Measurements from ENCODE around the gene NLRP10. TPM values are rescaled to one million over a fixed set of nuclear protein-coding genes. Genes with fewer than 3 reads are reported as not detected.

The NLRP10 gene
- total RNA-seq, 1 donor from 2014 or later, result not detected

DNA sequence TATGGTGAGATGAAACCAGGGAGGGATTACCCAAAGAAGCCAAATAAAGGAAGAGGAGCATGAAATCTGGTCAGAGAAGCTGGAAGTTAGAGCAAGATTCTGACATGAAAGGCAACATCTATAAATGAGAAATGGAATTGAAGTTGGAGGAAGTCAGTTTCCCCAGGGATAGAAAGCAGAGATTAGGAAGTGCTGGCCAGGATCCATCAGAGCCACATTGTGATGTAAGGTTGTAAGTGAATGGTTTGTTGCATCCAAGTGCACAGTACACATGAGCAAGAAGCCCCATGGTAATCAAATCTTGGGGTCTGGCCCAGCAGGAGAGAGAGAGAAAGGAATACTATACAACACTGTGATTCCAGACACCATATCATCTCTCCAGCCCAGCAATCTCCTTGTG, 6.6 kb upstream of the NLRP10 start:
- Histone ChIP-seq H3K36me3 (ENCODE audit: control insufficient read depth, insufficient read depth, low read length) (no peaks in the 10 kb centered on the region), H3K27me3 (ENCODE audit: control insufficient read depth, insufficient read depth, low read length) (no peaks in the 10 kb centered on the region), H3K4me3 (ENCODE audit: low read depth, low read length) (no peak overlapping the region)
- no peak for DNase-seq (ENCODE audit: low read depth)
- TF ChIP-seq, protein P1, sequence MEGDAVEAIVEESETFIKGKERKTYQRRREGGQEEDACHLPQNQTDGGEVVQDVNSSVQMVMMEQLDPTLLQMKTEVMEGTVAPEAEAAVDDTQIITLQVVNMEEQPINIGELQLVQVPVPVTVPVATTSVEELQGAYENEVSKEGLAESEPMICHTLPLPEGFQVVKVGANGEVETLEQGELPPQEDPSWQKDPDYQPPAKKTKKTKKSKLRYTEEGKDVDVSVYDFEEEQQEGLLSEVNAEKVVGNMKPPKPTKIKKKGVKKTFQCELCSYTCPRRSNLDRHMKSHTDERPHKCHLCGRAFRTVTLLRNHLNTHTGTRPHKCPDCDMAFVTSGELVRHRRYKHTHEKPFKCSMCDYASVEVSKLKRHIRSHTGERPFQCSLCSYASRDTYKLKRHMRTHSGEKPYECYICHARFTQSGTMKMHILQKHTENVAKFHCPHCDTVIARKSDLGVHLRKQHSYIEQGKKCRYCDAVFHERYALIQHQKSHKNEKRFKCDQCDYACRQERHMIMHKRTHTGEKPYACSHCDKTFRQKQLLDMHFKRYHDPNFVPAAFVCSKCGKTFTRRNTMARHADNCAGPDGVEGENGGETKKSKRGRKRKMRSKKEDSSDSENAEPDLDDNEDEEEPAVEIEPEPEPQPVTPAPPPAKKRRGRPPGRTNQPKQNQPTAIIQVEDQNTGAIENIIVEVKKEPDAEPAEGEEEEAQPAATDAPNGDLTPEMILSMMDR (IDR thresholded peaks at IDR 0.05; ENCODE audit: insufficient read depth, low read length, poor library complexity, severe bottlenecking), result no peak

DNA sequence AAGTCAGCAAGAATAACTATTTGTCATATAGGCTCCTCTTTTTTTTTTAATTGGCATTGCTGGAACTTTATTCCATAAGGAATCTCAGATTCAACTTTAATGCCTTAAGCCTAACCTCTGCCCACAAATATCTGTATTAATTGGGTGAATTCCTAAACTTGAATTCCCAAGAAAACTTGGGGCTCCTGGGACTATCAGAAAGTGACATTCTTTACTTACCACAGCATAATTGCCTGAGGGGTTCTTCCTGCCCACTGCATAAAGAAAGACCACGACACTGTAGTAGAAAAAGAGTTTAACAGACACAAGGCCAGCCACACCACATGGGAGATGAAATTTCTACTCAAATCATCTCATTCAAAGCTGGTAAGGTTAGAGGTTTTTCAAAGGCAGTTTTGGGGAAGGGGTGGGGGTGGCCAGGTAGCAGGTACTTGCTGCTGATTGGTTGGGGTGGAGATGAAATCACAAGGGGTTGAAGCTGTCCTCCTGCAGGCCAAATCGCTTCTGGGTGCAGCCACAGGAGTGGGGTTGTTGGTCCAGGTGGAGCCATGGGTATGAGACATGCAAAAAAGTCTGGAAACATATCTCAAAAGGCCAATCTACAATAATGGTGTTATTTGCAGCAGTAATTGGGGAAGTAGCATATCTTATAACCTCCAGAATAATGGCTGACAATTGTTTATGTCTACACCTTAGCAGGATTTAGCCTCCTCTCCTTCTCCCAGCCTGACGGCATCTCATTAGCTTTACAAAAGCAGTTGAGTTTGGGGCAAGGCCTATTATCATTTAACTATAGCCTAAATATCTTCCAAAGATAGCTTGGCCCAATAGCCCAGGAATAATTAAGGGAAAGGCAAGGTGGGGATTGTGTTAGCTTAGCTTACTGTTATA, 4.8 kb upstream of the NLRP10 start:
- no peak for DNase-seq (ENCODE audit: low read depth)
- Histone ChIP-seq H3K4me3 (ENCODE audit: low read depth, low read length) (no peak overlapping the region), H3K36me3 (ENCODE audit: control insufficient read depth, insufficient read depth, low read length) (no peaks in the 10 kb centered on the region), H3K27me3 (ENCODE audit: control insufficient read depth, insufficient read depth, low read length) (no peaks in the 10 kb centered on the region)
- TF ChIP-seq, protein P1 (IDR thresholded peaks at IDR 0.05; ENCODE audit: insufficient read depth, low read length, poor library complexity, severe bottlenecking), result no peak

DNA sequence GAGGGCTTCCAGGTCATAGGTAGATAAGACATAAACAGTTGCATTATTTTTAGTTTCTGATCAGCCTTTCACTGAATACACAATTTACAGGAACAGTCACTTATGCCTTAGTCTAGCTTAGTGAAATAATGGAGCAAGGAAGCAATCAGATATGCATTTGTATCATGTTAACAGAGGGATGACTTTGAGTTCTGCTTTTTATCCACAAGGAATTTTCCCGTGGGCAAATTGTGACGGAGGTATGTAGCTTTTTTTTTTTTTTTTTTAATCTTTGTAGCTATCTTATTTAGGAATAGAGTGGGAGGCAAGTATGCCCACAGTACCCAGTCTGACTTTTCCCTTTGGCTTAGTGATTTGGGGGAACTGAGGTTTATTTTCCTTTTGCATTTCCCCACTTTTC, 3.4 kb upstream of the NLRP10 start:
- TF ChIP-seq, protein P1 (IDR thresholded peaks at IDR 0.05; ENCODE audit: insufficient read depth, low read length, poor library complexity, severe bottlenecking), result no peak
- Histone ChIP-seq H3K36me3 (ENCODE audit: control insufficient read depth, insufficient read depth, low read length) (no peaks in the 10 kb centered on the region), H3K27me3 (ENCODE audit: control insufficient read depth, insufficient read depth, low read length) (no peaks in the 10 kb centered on the region), H3K4me3 (ENCODE audit: low read depth, low read length) (no peak overlapping the region)
- no peak for DNase-seq (ENCODE audit: low read depth)

DNA sequence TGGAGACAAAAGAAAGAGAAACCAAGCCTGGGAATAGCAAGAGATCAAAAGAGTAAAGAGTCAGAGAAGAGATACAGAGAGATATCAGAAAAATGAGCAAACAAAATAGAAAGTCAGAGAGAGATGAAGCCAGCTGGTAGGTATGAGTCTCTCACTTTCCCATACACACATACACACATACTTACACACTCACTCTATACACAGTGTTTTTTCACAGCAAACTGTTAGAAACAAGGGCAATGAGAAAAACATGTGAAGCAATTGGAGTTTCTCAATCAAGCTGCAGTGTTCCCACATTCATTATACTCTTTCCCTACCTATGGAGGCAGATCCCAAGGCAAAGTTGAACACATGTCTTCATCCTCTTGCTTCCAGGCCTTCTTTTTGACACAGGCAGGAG, 2.6 kb upstream of the NLRP10 start:
- H3K27me3 ChIP-seq (ENCODE audit: control insufficient read depth, insufficient read depth, low read length), result no peaks in the 10 kb centered on the region
- TF ChIP-seq, protein P1 (IDR thresholded peaks at IDR 0.05; ENCODE audit: insufficient read depth, low read length, poor library complexity, severe bottlenecking), result no peak
- H3K36me3 ChIP-seq (ENCODE audit: control insufficient read depth, insufficient read depth, low read length), result no peaks in the 10 kb centered on the region
- H3K4me3 ChIP-seq (ENCODE audit: low read depth, low read length), result no peak overlapping the region
- no peak for DNase-seq (ENCODE audit: low read depth)

DNA sequence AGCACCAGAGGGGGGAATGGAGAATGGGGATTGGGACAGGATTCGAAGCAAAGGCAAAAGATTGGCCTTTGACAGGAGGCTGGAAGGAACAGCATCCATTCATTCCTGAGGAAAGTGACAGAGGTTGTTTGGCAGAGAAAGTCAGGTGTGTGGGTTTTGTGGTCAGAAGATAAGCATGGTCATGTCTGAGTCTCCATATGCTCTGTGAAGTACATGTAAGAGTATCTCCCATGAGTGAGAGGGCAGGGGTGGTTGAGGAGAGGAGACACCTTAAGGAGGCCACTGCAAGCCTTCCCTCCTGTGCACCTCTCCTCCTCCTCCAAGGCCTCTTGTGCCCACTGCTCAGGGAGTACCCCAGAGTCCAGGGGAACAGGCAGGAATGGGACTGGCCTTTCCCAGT, 1.9 kb upstream of the NLRP10 start:
- DNase-seq (ENCODE audit: low read depth), result no peak
- Histone ChIP-seq H3K27me3 (ENCODE audit: control insufficient read depth, insufficient read depth, low read length) (no peaks in the 10 kb centered on the region), H3K36me3 (ENCODE audit: control insufficient read depth, insufficient read depth, low read length) (no peaks in the 10 kb centered on the region), H3K4me3 (ENCODE audit: low read depth, low read length) (no peak overlapping the region)
- TF ChIP-seq, protein P1 (IDR thresholded peaks at IDR 0.05; ENCODE audit: insufficient read depth, low read length, poor library complexity, severe bottlenecking), result no peak

DNA sequence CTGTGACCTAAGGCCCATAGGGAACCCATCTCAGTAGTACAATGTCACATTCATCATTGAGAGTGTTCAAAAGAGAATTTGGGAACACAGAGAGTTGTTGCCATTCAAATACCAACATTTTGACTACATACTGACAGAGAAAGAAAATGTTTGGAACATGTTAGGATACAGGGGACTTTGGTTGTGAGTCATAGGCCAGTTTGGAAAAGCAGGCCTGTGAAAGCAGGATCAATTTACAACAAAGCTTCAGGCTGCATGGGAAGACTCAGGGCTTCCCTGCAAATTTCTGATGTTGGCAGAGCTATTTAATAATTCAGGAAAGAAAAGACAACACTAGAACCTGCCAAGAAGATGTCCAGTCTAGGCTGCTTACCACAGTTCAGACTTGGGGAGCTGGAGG, 374 bp downstream of the NLRP10 start:
- H3K4me3 ChIP-seq (ENCODE audit: low read depth, low read length), result no peak overlapping the region
- no peak for DNase-seq (ENCODE audit: low read depth)
- TF ChIP-seq, protein P1 (IDR thresholded peaks at IDR 0.05; ENCODE audit: insufficient read depth, low read length, poor library complexity, severe bottlenecking), result no peak
- H3K36me3 ChIP-seq (ENCODE audit: control insufficient read depth, insufficient read depth, low read length), result no peaks in the 10 kb centered on the region
- H3K27me3 ChIP-seq (ENCODE audit: control insufficient read depth, insufficient read depth, low read length), result no peaks in the 10 kb centered on the region
